Activated T-cell treated with anti-CD3 and anti-CD28 coated beads for 1 hour (primary cell): ENCODE measurements around the gene CHAF1A.

ENCODE experiments used
- DNase-seq: peaks from one replicate; pipeline ENCODE4 v3.0.0-alpha.2; 2020; ENCODE audit warnings: low read depth

Gene CHAF1A

GRCh38 chr19:4402171-4403004 is at the start of gene CHAF1A:
CHAF1A (plus strand) TSS chr19:4402640; CDS start chr19:4402763, 123 bp downstream.
- peak; percentile 97 for DNase-seq

GRCh38 chr19:4352701-4353121 is 49.7 kb upstream of the CHAF1A start:
- DNase-seq = peak; percentile 37

- DNase-seq = no peak
These were observed 48.2 kb upstream of the CHAF1A start for GRCh38 chr19:4354282-4354681.

GRCh38 chr19:4354897-4355296 is 47.5 kb upstream of the CHAF1A start:
- no peak for DNase-seq

- DNase-seq = no peak
These were observed 45.2 kb upstream of the CHAF1A start for GRCh38 chr19:4357095-4357797.

- DNase-seq = no peak
These were observed 44.5 kb upstream of the CHAF1A start for GRCh38 chr19:4357921-4358326.

- DNase-seq = no peak
These were observed 43.5 kb upstream of the CHAF1A start for GRCh38 chr19:4358709-4359626.

- DNase-seq = no peak
These were observed 42.8 kb upstream of the CHAF1A start for GRCh38 chr19:4359627-4360000.

- no peak for DNase-seq
These were observed 42.3 kb upstream of the CHAF1A start for GRCh38 chr19:4360081-4360569.

GRCh38 chr19:4360641-4361151 is 41.7 kb upstream of the CHAF1A start:
- no peak for DNase-seq

GRCh38 chr19:4361152-4362046 is 41.0 kb upstream of the CHAF1A start:
- DNase-seq = no peak

- DNase-seq = no peak
These were observed 40.2 kb upstream of the CHAF1A start for GRCh38 chr19:4362101-4362828.

GRCh38 chr19:4362831-4363545 is 39.5 kb upstream of the CHAF1A start:
- DNase-seq = no peak

GRCh38 chr19:4363571-4364304 is 38.7 kb upstream of the CHAF1A start:
- no peak for DNase-seq

- DNase-seq = no peak
These were observed 37.1 kb upstream of the CHAF1A start for GRCh38 chr19:4365341-4365740.

- DNase-seq = no peak
These were observed 36.4 kb upstream of the CHAF1A start for GRCh38 chr19:4365791-4366665.

- DNase-seq = no peak
These were observed 35.6 kb upstream of the CHAF1A start for GRCh38 chr19:4366666-4367335.
